Cerebellar cortex (tissue), 1 donor: ENCODE measurements around the gene CD207.
"Not testable (repeated sequence)": the region's sequence is repeated elsewhere in the genome, so short reads cannot be mapped to it uniquely, and the experiment has no call there.

Source experiments
- DNase-seq: peaks from one replicate; pipeline ENCODE4 v3.0.0-alpha.2; 2015; ENCODE audit warnings: low spot score

The CD207 gene

GRCh38 chr2:70828914-70829824 lies 6.4 kb downstream of the CD207 start:
- DNase-seq: no peak

GRCh38 chr2:70828115-70828514 lies 7.5 kb downstream of the CD207 start:
- no peak for DNase-seq

- DNase-seq: no peak
Observed at GRCh38 chr2:70827388-70827787, 8.2 kb downstream of the CD207 start.

DNA sequence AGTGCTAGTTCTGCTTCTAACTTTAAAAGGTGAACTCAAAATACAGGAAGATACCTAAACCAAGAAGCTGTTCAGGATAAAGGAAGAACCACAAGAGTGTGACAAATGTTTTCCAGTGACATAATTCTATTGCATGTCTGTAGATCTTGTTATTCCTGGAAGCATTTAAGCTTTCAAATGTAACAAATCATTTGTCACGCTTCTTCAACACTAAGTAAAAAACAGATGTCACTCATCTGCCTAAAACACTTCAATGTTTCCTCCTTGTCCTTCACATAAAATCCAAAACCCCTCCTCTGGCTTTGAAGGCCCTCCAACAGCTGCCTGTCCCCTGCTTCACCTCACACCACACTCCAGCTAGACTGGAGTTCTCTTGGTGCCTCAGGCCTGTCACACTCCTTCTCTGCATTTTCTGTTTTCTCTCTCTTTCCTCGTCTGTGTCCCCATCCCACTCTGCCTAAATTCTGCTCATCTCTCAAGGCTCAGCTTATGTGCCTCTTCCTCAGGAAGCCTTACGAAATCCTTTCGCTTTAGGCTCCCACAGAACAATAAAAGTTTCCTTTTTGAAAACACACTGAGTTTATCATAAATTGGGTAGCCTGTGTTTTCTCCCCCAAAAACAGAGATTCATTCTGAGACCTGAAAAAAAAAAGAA lies 8.8 kb downstream of the CD207 start:
- DNase-seq: no peak

- no peak for DNase-seq
Observed at GRCh38 chr2:70823249-70823648, 12.4 kb downstream of the CD207 start.

DNA sequence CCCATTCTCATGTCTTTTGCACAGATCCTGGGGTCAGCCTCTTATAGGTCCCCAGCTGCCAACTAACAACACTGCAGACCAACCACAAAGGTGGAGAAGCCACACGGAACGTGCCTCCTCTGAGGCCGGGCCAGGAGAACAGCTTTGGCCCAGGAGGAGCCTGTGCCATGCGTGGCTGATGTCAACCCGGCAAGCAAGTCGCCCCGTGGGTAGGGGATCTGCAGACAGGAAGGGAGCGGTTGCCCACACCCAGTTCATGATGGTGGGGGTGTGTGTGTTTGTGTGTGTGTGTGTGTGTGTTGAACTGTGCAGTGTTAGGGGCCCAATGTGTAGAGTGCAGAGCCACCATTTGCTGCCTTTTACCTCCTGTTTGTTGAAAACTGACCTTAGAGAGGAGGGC lies 12.8 kb downstream of the CD207 start:
- DNase-seq: no peak

DNA sequence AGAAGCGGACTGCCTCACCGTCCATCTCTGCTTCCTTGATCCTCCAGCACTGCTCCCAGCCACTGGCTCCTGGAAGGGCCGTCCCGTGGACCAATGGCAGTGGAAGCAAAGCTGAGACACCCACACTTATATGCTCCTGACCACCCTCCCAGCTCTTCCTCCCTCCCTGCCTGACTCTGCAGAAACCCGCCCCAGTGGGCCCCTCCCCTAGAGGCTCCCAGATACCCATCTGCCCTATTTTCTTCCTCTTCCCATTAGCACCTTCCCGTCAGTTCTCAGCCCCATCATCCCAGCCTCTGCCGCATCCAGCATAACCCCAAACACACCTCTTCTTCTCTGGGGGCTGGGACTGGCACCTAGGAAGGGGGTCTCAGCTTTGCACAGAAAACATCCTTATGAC lies 15.1 kb downstream of the CD207 start, which contains the start of gene CLEC4F:
Gene CLEC4F, minus strand, starts transcription at position 101 of the 400 bp plus-strand sequence. Its CDS starts 76 bp downstream, at position 25.
- no peak for DNase-seq

DNA sequence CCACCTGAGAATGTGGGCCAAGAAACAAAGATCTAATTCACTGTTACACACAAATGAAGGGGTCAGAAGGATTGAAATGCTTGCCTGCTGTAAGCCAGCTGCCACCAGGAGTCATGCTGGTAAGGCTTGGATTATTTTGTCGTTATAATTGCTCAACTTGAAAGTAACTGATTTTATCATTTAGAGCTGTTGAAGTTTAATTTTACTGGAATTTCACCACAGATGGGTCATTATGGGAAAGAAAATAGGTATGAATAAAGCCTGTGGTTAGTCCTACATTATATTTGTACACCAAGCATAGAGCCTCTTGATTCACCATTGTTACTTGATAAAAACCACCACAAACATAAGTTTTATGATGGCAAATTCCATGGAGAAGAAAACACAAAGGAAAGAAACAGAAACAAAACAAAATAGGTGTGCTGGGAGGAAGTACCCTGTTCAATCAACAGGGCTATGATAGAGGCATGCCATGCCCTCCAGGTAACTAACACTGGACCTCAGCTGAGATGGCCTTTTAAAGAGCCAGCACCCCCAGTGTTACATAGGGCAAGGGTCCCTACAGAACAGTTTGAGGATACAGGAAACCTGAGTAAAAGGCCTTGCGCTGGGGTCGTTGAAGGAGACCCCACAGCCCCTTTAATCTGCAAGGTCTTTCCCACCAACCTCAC lies 18.2 kb downstream of the CD207 start:
- no peak for DNase-seq

DNA sequence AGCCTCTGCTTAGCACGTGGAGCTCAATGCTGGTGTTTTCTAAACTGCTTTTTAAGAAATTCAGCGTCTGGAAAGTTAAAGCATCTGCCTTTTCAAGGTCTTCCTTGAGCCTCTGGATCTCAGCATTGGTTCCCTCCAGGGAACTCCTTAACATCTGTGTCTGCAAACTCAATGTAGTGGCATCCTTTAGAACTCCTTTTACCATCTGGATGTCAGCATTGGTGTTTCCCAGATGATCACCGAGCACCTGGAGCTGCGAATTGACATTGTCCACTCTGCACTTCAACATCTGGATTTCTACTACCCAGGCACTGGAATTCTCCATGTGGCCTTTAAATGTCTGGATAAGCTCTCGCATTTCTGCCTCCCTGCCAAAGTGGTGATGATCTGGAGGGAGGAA lies 18.9 kb downstream of the CD207 start:
- no peak for DNase-seq

GRCh38 chr2:70808983-70809958 lies 26.3 kb downstream of the CD207 start:
- no peak for DNase-seq

DNA sequence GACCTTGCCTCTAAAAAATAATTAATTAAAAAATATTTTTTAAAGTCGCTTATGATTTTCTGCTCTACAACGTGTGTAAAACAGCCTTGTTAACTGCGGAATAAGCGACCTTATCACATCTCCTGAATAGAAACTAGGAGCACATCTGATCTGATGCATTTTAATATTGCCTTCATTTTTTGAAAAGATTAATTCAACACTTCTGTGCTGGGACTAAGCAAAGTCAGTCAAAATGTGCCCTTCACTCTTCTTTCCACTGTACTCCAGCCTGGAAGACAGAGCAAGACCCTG lies 27.8 kb downstream of the CD207 start:
- no peak for DNase-seq

DNA sequence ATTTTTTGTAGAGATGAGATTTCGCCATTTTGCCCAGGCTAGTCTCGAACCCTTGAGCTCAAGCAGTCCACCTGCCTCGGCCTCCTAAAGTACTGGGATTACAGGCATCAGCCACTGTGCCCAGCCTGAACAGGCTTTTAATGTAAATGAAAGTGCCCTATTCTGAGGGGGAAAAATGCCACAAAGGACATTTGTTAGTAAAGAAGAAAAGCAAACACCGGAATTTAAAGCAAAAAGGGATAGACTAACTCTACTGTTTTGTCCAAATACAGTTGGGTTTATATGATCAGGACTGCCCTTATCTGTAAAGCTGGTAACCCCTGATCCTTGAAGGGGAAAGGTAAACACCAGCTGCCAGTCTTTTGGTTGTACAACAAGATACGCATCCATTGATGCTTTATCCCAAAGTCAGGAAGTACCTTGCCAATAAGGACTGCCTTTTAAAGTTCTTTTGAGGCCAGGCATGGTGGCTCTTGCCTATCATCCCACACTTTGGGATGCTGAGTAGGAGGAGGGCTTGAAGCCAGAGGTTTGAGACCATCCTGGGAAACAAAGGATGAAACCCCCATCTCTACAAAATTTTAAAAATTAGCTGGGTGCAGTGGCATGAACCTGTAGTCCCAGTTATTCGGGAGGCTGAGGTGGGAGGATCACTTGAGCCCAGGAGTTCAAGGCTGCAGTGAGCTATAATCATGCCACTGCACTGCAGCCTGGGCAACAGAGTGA lies 28.4 kb downstream of the CD207 start:
- no peak for DNase-seq

DNA sequence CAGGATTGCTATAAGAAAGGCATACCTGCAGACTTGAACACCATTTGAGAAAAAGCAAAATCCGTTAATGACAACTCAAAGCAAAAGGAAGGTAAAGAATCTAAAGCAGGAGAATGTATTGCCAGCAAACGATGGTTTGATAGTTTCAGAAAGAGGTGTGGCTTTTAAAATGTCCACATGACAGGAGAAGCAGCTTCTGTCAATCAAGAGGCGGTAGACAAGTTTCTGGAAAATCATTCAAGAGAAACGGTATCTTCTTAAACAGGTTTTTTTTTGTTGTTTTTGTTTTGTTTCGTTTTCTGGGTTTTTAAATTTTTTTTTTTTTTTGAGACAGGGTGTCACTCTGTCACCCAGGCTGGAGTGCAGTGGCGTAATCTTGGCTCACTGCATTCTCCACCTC lies 29.0 kb downstream of the CD207 start:
- no peak for DNase-seq

DNA sequence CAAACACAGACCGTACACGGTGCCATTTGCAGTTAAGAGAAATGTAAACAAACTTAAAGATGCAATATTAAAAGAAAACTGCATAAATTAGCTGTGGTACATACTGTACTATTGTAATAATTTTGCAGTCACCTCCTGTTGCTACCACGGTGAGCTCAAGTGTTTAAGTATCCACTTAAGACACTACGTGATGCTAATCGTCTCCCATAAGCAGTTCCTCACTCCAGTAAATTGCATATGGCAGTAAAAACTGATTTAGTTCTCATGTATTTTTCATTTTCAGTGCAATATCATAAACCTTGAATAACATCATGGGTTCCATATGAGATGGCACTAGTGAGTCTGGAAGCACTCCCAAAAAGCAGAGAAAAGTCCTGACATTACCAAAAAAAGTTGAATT lies 29.6 kb downstream of the CD207 start:
- no peak for DNase-seq

- DNase-seq: no peak
Observed at GRCh38 chr2:70801607-70802263, 33.9 kb downstream of the CD207 start.

DNA sequence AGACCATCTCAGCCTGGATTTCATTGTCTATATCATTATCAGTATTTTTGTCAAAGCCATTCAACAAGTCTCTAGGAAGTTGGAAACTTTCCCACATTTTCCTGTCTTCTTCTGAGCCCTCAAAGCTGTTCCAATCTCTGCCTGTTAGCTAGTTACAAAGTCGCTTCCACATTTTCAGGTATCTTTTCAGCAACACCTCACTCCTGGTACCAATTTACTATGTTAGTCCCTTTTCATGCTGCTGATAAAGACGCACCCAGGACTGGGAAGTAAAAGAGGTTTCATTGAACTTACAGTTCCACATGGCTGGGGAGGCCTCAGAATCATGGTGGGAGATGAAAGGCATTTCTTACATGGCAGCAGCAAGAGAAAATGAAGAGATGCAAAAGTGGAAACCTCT lies 35.9 kb downstream of the CD207 start:
- no peak for DNase-seq

GRCh38 chr2:70797996-70798395 lies 37.6 kb downstream of the CD207 start:
- not testable (repeated sequence) for DNase-seq

DNA sequence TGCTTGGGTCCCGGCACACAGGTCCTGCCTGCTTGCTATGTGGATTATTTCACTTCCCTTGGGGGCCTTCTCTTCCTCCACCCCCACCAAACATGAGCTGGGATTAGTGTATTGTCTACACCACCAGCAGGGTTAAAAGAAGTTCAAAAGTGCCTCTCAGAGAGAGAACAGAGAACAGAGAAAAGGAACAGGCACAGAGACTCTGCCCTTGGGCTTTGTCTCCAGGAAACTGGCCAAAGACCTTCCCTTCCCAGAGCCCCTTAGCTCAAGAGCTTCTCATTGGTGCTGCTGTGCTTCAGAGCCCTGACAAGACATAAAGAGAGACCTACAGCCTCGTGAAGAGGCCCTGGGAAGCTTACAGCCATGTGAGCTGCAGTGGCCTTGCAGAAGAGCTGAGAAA lies 38.1 kb downstream of the CD207 start:
- DNase-seq: no peak

DNA sequence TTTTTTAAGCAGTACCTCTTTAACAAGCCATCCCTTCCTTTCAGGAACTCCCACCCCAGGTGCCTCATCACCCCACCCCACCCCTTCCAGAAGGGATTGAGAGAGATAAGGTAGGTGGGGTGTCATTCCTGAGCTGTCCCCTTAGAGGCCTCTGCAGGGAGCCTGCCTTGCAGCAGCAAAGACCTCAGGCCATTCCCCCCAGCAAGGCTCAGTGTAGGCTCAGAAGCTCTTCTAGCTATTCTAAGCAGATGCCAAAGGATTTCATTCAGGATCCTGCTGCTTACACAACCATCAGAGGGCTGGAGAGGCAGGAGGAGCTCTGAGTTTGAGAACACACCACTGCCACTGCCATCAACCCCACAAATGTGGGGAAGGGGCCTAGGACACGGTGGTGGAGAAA lies 39.4 kb downstream of the CD207 start:
- DNase-seq: no peak

DNA sequence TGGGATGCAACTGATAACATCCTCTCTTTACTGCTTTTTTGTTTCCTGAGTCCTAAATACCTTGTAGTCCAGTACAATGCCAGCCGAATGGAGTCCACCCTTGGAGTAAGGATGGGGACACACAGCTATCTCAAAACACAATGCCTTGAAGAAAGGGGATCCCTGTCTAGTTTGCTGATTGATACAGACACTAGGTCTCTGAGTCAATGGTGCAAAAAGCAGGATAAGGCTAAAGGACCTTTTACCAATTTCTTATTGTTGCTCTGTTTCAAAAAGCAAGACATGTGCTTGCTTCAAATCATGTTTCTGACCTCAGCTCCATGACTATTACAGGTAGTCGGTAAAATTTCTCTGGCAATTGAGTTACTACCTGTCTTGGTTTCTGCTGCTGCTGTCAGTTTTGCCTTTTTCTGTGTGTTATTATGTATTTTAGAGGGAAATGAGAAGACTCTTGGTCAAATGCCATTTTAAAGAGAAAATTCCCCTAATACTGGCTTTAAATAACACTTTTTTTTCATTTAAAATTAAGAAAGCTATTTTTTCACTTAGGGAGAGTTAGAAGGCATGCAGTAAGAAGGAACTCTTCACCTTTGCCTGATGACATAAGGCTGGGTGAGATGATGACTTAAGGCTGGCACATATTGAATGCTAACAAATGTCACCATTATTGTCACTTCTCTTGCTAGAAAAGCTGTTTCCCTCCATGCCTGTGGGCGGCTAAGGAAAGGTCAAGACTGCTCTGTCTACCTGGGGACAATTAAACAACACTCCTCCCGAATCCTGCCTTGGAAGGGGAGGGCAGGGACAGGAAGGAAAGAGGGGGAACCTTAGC lies 40.2 kb downstream of the CD207 start:
- DNase-seq: no peak
